Body of pancreas (tissue), 4 donors: Measurements from ENCODE around the gene ADAMTS4. TPM values are rescaled to one million over a fixed set of nuclear protein-coding genes. Genes with fewer than 3 reads are reported as not detected.

Experiments
- ATAC-seq: fragments of 150-250 bp; one replicate; pipeline ENCODE4 v1.9.1; 2016
- DNase-seq, 4 donors: peaks; one replicate each; pipeline ENCODE4 v3.0.0-alpha.2; 2019
- H3K27ac ChIP-seq, 4 donors: fragments of 200-600 bp; sonication (generic); 1 replicate in 3 of 4; 2 replicates in 1 of 4; pipeline versions ENCODE4 v1.5.1 to v1.6.1; 2016 to 2019; ENCODE audit warnings: mild to moderate bottlenecking in 1 of 4, mixed read lengths in 1 of 4, moderate library complexity in 1 of 4
- H3K27me3 ChIP-seq, 2 donors: fragments of 200-600 bp; sonication (generic); one replicate each; pipeline ENCODE4 v1.6.0; 2016; ENCODE audit warnings: mild to moderate bottlenecking in 1 of 2
- H3K36me3 ChIP-seq, 2 donors: fragments of 200-600 bp; sonication (generic); replicated peaks in 1 of 2; 2 replicates each; pipeline ENCODE4 v1.5.1; 2016; ENCODE audit warnings: low read depth in 2 of 2; ENCODE audit not compliant: insufficient read depth in 1 of 2
- H3K4me1 ChIP-seq: fragments of 200-600 bp; sonication (generic); one replicate; pipeline ENCODE4 v1.6.0; 2016
- H3K4me3 ChIP-seq, 2 donors: fragments of 200-600 bp; sonication (generic); 1 replicate in 1 of 2; 2 replicates in 1 of 2; pipeline ENCODE4 v1.5.1; 2016 to 2019
- H3K9me3 ChIP-seq, 3 donors: fragments of 200-600 bp; sonication (generic); 1 replicate in 2 of 3; 2 replicates in 1 of 3; pipeline ENCODE4 v1.5.1; 2016
- CTCF ChIP-seq, 7 experiments: fragments of 450-650 bp in 4 of 7; fragments of 200-600 bp in 3 of 7; sonication (generic) in 3 of 7; IDR thresholded peaks; one replicate each; pipeline ENCODE4 v1.5.1; 2016 to 2019; ENCODE audit warnings: antibody characterized with exemption in 7 of 7
- POLR2A ChIP-seq, 3 donors: fragments of 450-650 bp; IDR thresholded peaks; one replicate each; pipeline ENCODE4 v1.6.1; 2016; ENCODE audit warnings: antibody characterized with exemption in 3 of 3, mild to moderate bottlenecking in 2 of 3
- WGBS, 2 donors: methylation state at CpG; one replicate each; pipeline ENCODE4 v1.1.5; 2017; 5-methylcytosine and 5-hydroxymethylcytosine counted together
- intact Hi-C: fragments of 100-400 bp; cut with DNase I; formaldehyde crosslinking; loops from one replicate; pipeline ENCODE4 v1.15.1; 2023
- total RNA-seq, 2 donors: library from RNA; depleted of rRNA; stranded (reverse); fragments of >200 nt; gene quantifications; one replicate each; pipeline ENCODE4 v1.1.0, GENCODE V29; 2016

The ADAMTS4 gene
- total RNA-seq = 1 to 10 TPM; 6.7 to 7.9 TPM

DNA sequence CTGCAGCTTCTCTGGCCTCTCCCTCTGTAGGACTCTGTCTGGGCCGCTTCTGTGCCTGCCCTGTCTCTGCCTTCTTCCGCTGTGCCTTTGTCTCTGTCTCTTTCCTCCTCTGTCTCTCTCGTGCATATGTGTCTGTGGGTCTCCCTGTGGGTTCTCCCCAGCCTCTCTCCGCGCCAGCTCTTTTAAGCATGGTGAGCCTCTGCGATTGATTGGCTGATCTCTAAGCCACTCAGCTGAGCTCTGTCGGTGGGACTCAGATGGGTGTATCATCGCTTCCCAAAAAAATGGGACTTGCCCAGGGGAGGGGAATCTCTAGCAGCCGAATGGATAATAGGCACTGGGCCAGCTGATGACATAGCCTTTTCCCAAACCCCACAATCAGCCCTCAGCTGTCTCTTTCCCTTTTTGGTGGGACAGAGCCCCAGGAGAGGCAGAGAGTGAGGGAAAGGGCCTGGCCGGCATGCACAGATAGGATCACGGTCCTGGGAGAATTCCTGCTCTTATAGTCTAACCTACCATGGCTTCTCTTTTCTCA lies at the start of gene ADAMTS4:
ADAMTS4 (minus strand) TSS at position 158 of the 535 bp plus-strand sequence. CDS start 427 bp downstream, outside the sequence.
- WGBS, 2 donors = 73 to 75% methylated on average over 11 of the region's 11 CpGs
- intact Hi-C loops = no loop called here

GRCh38 chr1:161244888-161245287 lies 46.0 kb upstream of the ADAMTS4 start:
- no peak overlapping the region for H3K4me3 ChIP-seq
- H3K36me3 ChIP-seq = no peaks in the 10 kb centered on the region
- intact Hi-C loops = no loop called here
- TF ChIP-seq CTCF (IDR thresholded peaks at IDR 0.05) (peak in 1 of 7 experiments; percentile 8), POLR2A (IDR thresholded peaks at IDR 0.05) (no peak)
- H3K27me3 ChIP-seq = no peaks in the 10 kb centered on the region
- H3K4me1 ChIP-seq = peaks cover 11% of the 10 kb centered on the region
- H3K27ac ChIP-seq = peak overlapping the region; percentile 47 to 78 (median 65)
- WGBS, 2 donors = 49 to 50% methylated on average over 4 of the region's 4 CpGs
- DNase-seq (peak; percentile 61 to 87 (median 73)), ATAC-seq (peak; percentile 100)
- H3K9me3 ChIP-seq = no peaks in the 10 kb centered on the region

More for the DNA sequence above, at the start of gene ADAMTS4:
- H3K36me3 ChIP-seq = no peaks in the 10 kb centered on the region
- H3K9me3 ChIP-seq = no peaks in the 10 kb centered on the region
- peaks cover 24% of the 10 kb centered on the region for H3K4me1 ChIP-seq
- TF ChIP-seq POLR2A (IDR thresholded peaks at IDR 0.05) = peak in 2 of 3 donors; percentile 69 to 83
- TF ChIP-seq CTCF (IDR thresholded peaks at IDR 0.05) = no peak
- H3K4me3 ChIP-seq = no peak within 1 kb of the TSS
- no peak for ATAC-seq
- DNase-seq = peak in 3 of 4 donors; percentile 43 to 58 (median 54)
- H3K27me3 ChIP-seq = no peaks in the 10 kb centered on the region
- peak within 1 kb of the TSS; percentile 16 to 96 (median 58) for H3K27ac ChIP-seq

GRCh38 chr1:161242313-161242712 lies 43.5 kb upstream of the ADAMTS4 start:
- WGBS, 2 donors = 58 to 87% methylated on average over 2 of the region's 2 CpGs
- peaks cover 11% of the 10 kb centered on the region for H3K4me1 ChIP-seq
- ATAC-seq = no peak
- no peaks in the 10 kb centered on the region for H3K9me3 ChIP-seq
- H3K36me3 ChIP-seq = no peaks in the 10 kb centered on the region
- no peaks in the 10 kb centered on the region for H3K27me3 ChIP-seq
- DNase-seq = no peak
- no peak overlapping the region for H3K27ac ChIP-seq
- intact Hi-C loops = no loop called here
- no peak overlapping the region for H3K4me3 ChIP-seq
- no peak for TF ChIP-seq POLR2A (IDR thresholded peaks at IDR 0.05)
- no peak for TF ChIP-seq CTCF (IDR thresholded peaks at IDR 0.05)

- Histone ChIP-seq H3K9me3 (no peaks in the 10 kb centered on the region), H3K4me1 (peaks cover 11% of the 10 kb centered on the region), H3K27me3 (no peaks in the 10 kb centered on the region), H3K4me3 (no peak overlapping the region), H3K36me3 (no peaks in the 10 kb centered on the region), H3K27ac (no peak overlapping the region)
- intact Hi-C loops = no loop called here
- DNase-seq (no peak), ATAC-seq (no peak)
- 73 to 79% methylated on average over 2 to 3 of the region's 3 CpGs for WGBS, 2 donors
- TF ChIP-seq CTCF (IDR thresholded peaks at IDR 0.05) (no peak), POLR2A (IDR thresholded peaks at IDR 0.05) (no peak)
These were observed 42.8 kb upstream of the ADAMTS4 start for GRCh38 chr1:161241682-161242081.

GRCh38 chr1:161238039-161238473 lies 39.2 kb upstream of the ADAMTS4 start, which contains the start of gene NR1I3:
TSS of gene NR1I3 (minus strand) at chr1:161238203. CDS start at chr1:161236565, 1,638 bp downstream.
- Histone ChIP-seq H3K27me3 (no peaks in the 10 kb centered on the region), H3K4me1 (no peaks in the 10 kb centered on the region), H3K36me3 (no peaks in the 10 kb centered on the region), H3K9me3 (no peaks in the 10 kb centered on the region), H3K27ac (no peak within 1 kb of the TSS), H3K4me3 (no peak within 1 kb of the TSS)
- TF ChIP-seq POLR2A (IDR thresholded peaks at IDR 0.05) = no peak
- no peak for TF ChIP-seq CTCF (IDR thresholded peaks at IDR 0.05)
- intact Hi-C loops = loop anchor here (10.0 kb wide), 1 partner anchor 47 kb away; no protein-coding TSS in a partner anchor
- DNase-seq (no peak), ATAC-seq (no peak)
- WGBS, 2 donors = 45 to 71% methylated on average over 4 of the region's 4 CpGs
